Measurements from ENCODE around the gene NAGLU. TPM values are rescaled to one million over a fixed set of nuclear protein-coding genes. Genes with fewer than 3 reads are reported as not detected.
"Not testable (repeated sequence)": the region's sequence is repeated elsewhere in the genome, so short reads cannot be mapped to it uniquely, and the experiment has no call there.

The NAGLU gene
- polyA plus RNA-seq, 4 donors: 25.3 to 47.0 (median 32.7) TPM

DNA sequence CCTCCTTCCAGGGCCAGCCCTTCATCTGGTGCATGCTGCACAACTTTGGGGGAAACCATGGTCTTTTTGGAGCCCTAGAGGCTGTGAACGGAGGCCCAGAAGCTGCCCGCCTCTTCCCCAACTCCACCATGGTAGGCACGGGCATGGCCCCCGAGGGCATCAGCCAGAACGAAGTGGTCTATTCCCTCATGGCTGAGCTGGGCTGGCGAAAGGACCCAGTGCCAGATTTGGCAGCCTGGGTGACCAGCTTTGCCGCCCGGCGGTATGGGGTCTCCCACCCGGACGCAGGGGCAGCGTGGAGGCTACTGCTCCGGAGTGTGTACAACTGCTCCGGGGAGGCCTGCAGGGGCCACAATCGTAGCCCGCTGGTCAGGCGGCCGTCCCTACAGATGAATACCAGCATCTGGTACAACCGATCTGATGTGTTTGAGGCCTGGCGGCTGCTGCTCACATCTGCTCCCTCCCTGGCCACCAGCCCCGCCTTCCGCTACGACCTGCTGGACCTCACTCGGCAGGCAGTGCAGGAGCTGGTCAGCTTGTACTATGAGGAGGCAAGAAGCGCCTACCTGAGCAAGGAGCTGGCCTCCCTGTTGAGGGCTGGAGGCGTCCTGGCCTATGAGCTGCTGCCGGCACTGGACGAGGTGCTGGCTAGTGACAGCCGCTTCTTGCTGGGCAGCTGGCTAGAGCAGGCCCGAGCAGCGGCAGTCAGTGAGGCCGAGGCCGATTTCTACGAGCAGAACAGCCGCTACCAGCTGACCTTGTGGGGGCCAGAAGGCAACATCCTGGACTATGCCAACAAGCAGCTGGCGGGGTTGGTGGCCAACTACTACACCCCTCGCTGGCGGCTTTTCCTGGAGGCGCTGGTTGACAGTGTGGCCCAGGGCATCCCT, 7.4 kb downstream of the NAGLU start:
- FAIRE-seq (no peak), DNase-seq (no peak)
- no peaks in the 10 kb centered on the region for H3K9me3 ChIP-seq (ENCODE audit: control insufficient read depth in 2 of 2, insufficient read depth in 1 of 2, low read depth in 1 of 2, low read length in 1 of 2)
- no peaks in the 10 kb centered on the region for H3K27me3 ChIP-seq (ENCODE audit: control insufficient read depth in 3 of 3, insufficient read depth in 3 of 3, low read length in 3 of 3)
- H3K4me1 ChIP-seq (ENCODE audit: control insufficient read depth in 3 of 3, insufficient read depth in 2 of 3, low read depth in 1 of 3, low read length in 2 of 3): peaks cover 2 to 14% (median 6%) of the 10 kb centered on the region in 3 donors
- H3K4me3 ChIP-seq (ENCODE audit: low read depth in 1 of 3, low read length in 3 of 3): no peak overlapping the region
- no peak overlapping the region for H3K27ac ChIP-seq (ENCODE audit: low read depth in 1 of 3, low read length in 2 of 3)
- 94 to 96% (median 96%) methylated on average over 39 of the region's 39 CpGs for WGBS, 3 donors
- peaks cover 4 to 61% (median 5%) of the 10 kb centered on the region in 3 donors for H3K36me3 ChIP-seq (ENCODE audit: control insufficient read depth in 3 of 3, insufficient read depth in 2 of 3, low read depth in 1 of 3, low read length in 3 of 3)

DNA sequence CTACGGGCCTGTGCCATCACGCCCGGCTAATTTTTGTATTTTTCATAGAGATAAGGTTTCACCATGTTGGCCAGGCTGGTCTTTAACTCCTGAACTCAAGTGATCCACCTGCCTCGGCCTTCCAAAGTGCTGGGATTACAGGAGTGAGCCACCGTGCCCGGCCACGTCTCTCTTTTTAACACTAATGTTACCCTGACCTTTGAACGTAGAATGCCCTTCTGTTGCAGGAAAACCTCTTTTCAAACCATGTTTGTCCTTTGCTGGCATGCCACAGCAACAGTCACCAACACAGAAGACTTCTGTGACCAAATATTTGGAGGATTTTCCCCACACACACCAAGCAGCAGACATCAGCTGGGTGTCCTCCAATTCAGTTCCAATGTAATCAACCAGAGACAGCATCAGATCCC, 8.8 kb downstream of the NAGLU start:
- DNase-seq (no peak), FAIRE-seq (no peak)
- Histone ChIP-seq H3K36me3 (ENCODE audit: control insufficient read depth in 3 of 3, insufficient read depth in 2 of 3, low read depth in 1 of 3, low read length in 3 of 3) (peaks cover 4 to 47% (median 5%) of the 10 kb centered on the region in 3 donors), H3K27ac (ENCODE audit: low read depth in 1 of 3, low read length in 2 of 3) (no peak overlapping the region), H3K4me3 (ENCODE audit: low read depth in 1 of 3, low read length in 3 of 3) (no peak overlapping the region), H3K27me3 (ENCODE audit: control insufficient read depth in 3 of 3, insufficient read depth in 3 of 3, low read length in 3 of 3) (no peaks in the 10 kb centered on the region), H3K4me1 (ENCODE audit: control insufficient read depth in 3 of 3, insufficient read depth in 2 of 3, low read depth in 1 of 3, low read length in 2 of 3) (peaks cover 6 to 23% (median 6%) of the 10 kb centered on the region in 3 donors), H3K9me3 (ENCODE audit: control insufficient read depth in 2 of 2, insufficient read depth in 1 of 2, low read depth in 1 of 2, low read length in 1 of 2) (no peaks in the 10 kb centered on the region)
- WGBS, 3 donors: 69 to 74% (median 73%) methylated on average over 8 of the region's 8 CpGs

DNA sequence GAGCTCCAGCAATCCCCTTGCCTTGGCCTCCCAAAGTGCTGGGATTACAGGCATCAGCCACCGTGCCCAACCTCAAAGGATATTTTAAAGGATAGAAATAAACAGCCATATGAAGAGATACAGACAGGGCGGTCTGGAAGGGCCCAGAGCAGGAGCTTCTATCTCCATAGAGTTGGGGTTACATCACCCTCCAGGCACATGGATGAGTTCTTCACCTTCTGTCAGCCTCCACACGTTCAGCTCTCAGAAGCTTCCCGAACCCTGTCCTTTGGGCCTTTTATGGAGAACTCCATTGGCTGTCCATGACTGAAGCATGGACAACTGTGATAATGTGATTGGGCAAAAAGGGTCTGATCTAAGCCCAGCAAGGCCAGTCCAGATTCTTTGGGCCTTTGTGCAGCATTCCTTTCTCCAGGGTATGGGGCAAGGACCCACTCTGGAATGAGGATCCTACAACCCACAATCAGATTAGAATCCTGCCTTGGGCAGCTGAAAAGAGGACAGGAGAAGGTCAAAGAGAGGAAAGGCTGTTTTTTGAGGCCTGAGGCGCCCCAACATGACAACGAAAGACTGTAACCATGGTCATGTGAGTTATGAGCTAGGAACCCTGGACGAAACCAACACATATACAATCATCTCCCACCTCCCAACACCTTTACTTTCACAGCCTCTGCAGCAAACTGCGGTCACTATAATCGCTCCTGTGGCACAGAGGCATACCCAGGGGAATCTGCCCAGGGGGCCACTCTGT, 9.9 kb downstream of the NAGLU start:
- not testable (repeated sequence) for H3K4me3 ChIP-seq (ENCODE audit: low read depth in 1 of 3, low read length in 3 of 3); FAIRE-seq
- 87 to 92% (median 88%) methylated on average over 7 to 9 of the region's 9 CpGs for WGBS, 3 donors

DNA sequence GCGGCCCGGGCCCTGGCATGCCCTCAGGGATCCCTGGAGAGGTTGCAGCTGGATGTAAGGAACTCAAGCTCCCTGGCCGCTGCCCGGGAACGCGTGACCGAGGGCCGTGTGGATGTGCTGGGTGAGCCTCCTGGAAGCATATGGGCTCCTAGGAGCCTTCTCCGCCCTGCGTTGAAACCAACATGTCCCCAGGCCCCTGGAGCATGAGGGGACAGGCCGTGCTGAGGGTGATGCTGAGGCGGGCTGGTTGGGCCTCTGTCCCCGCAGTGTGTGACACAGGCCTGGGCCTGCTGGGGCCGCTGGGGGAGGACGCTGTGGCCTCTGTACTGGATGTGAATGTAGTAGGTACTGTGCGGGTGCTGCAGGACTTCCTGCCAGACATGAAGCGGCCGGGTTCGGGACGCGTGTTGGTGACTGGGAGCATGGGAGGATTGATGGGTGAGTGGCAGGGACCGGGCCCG, 11.0 kb downstream of the NAGLU start:
- DNase-seq (no peak), FAIRE-seq (no peak)
- Histone ChIP-seq H3K27me3 (ENCODE audit: control insufficient read depth in 3 of 3, insufficient read depth in 3 of 3, low read length in 3 of 3) (no peaks in the 10 kb centered on the region), H3K9me3 (ENCODE audit: control insufficient read depth in 2 of 2, insufficient read depth in 1 of 2, low read depth in 1 of 2, low read length in 1 of 2) (no peaks in the 10 kb centered on the region), H3K27ac (ENCODE audit: low read depth in 1 of 3, low read length in 2 of 3) (no peak overlapping the region), H3K36me3 (ENCODE audit: control insufficient read depth in 3 of 3, insufficient read depth in 2 of 3, low read depth in 1 of 3, low read length in 3 of 3) (peaks cover 4 to 35% (median 5%) of the 10 kb centered on the region in 3 donors), H3K4me3 (ENCODE audit: low read depth in 1 of 3, low read length in 3 of 3) (no peak overlapping the region), H3K4me1 (ENCODE audit: control insufficient read depth in 3 of 3, insufficient read depth in 2 of 3, low read depth in 1 of 3, low read length in 2 of 3) (peaks cover 0 to 14% (median 6%) of the 10 kb centered on the region in 3 donors)
- WGBS, 3 donors: 85 to 86% (median 85%) methylated on average over 23 of the region's 23 CpGs

More for the DNA sequence above, 9.9 kb downstream of the NAGLU start:
- Histone ChIP-seq H3K36me3 (ENCODE audit: control insufficient read depth in 3 of 3, insufficient read depth in 2 of 3, low read depth in 1 of 3, low read length in 3 of 3) (peaks cover 4 to 42% (median 5%) of the 10 kb centered on the region in 3 donors), H3K4me1 (ENCODE audit: control insufficient read depth in 3 of 3, insufficient read depth in 2 of 3, low read depth in 1 of 3, low read length in 2 of 3) (peaks cover 3 to 19% (median 6%) of the 10 kb centered on the region in 3 donors)
- H3K9me3 ChIP-seq (ENCODE audit: control insufficient read depth in 2 of 2, insufficient read depth in 1 of 2, low read depth in 1 of 2, low read length in 1 of 2); H3K27me3 ChIP-seq (ENCODE audit: control insufficient read depth in 3 of 3, insufficient read depth in 3 of 3, low read length in 3 of 3); DNase-seq; H3K27ac ChIP-seq (ENCODE audit: low read depth in 1 of 3, low read length in 2 of 3): not testable (repeated sequence)

DNA sequence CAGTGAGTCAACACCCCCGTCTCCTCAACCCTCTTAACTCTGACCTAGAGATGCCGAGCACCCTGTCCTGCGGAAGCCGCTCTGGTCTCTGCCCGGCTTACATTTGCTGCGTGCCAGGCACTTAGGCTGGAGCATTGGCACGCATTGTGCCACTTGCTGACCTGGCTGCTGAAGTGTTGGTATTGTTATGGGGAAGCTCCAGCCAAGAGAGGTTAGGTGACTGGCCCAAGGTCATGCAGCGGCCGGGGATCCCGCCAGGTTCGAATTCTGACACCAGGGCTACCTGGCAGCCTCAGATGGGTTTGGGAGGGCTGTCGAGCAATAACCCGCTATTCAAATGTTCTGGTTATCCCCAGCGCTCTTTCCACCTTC, 11.6 kb downstream of the NAGLU start:
- DNase-seq (no peak), FAIRE-seq (no peak)
- no peaks in the 10 kb centered on the region for H3K27me3 ChIP-seq (ENCODE audit: control insufficient read depth in 3 of 3, insufficient read depth in 3 of 3, low read length in 3 of 3)
- H3K36me3 ChIP-seq (ENCODE audit: control insufficient read depth in 3 of 3, insufficient read depth in 2 of 3, low read depth in 1 of 3, low read length in 3 of 3): peaks cover 4 to 30% (median 5%) of the 10 kb centered on the region in 3 donors
- no peaks in the 10 kb centered on the region for H3K9me3 ChIP-seq (ENCODE audit: control insufficient read depth in 2 of 2, insufficient read depth in 1 of 2, low read depth in 1 of 2, low read length in 1 of 2)
- H3K4me3 ChIP-seq (ENCODE audit: low read depth in 1 of 3, low read length in 3 of 3): peak overlapping the region; percentile 2 to 46 (median 28)
- 64 to 85% (median 67%) methylated on average over 14 of the region's 14 CpGs for WGBS, 3 donors
- H3K4me1 ChIP-seq (ENCODE audit: control insufficient read depth in 3 of 3, insufficient read depth in 2 of 3, low read depth in 1 of 3, low read length in 2 of 3): peaks cover 0 to 14% (median 6%) of the 10 kb centered on the region in 3 donors
- H3K27ac ChIP-seq (ENCODE audit: low read depth in 1 of 3, low read length in 2 of 3): no peak overlapping the region

DNA sequence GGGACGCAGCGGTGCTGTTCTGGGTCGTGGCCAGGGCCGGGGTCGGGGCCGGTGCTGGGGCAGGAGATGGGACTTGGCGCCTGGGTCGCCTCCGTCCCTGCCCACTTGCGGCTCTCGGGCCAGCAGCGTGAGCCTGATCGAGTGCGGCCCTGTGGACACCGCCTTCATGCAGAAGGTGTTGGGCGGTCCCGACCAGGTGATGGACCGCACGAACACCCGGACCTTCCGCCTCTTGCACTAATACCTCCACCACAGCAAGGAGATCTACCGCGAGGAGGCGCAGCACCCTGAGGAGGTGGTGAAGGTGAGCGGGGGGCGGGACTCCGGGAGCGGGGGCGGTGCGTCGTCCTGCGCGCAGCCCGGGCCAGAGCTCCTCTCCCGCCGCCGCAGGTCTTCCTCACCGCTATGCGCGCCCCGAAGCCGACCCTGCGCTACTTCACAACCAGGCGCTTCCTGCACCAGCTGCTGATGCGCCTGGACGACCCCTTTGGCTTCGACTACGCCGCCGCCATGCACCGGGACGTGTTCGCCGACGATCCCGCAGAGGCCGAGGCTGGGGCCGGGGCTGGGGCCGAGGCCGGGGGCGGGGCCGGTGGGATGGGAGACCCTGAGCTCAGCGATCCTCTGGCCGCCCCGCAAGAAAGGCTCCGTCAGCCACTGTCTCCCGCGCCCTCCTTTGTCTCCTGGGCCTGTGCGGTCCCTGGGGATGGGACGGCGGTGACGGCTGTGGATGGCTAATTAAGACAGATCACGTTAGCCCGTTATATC, 12.2 kb downstream of the NAGLU start:
- H3K36me3 ChIP-seq (ENCODE audit: control insufficient read depth in 3 of 3, insufficient read depth in 2 of 3, low read depth in 1 of 3, low read length in 3 of 3): peaks cover 4 to 30% (median 5%) of the 10 kb centered on the region in 3 donors
- H3K27me3 ChIP-seq (ENCODE audit: control insufficient read depth in 3 of 3, insufficient read depth in 3 of 3, low read length in 3 of 3): no peaks in the 10 kb centered on the region
- H3K27ac ChIP-seq (ENCODE audit: low read depth in 1 of 3, low read length in 2 of 3): no peak overlapping the region
- FAIRE-seq (no peak), DNase-seq (peak; percentile 86 to 93)
- H3K4me3 ChIP-seq (ENCODE audit: low read depth in 1 of 3, low read length in 3 of 3): peak overlapping the region; percentile 2 to 46 (median 28)
- 4 to 18% (median 8%) methylated on average over 56 to 74 of the region's 74 CpGs for WGBS, 3 donors
- H3K9me3 ChIP-seq (ENCODE audit: control insufficient read depth in 2 of 2, insufficient read depth in 1 of 2, low read depth in 1 of 2, low read length in 1 of 2): no peaks in the 10 kb centered on the region
- H3K4me1 ChIP-seq (ENCODE audit: control insufficient read depth in 3 of 3, insufficient read depth in 2 of 3, low read depth in 1 of 3, low read length in 2 of 3): peaks cover 0 to 16% (median 6%) of the 10 kb centered on the region in 3 donors

DNA sequence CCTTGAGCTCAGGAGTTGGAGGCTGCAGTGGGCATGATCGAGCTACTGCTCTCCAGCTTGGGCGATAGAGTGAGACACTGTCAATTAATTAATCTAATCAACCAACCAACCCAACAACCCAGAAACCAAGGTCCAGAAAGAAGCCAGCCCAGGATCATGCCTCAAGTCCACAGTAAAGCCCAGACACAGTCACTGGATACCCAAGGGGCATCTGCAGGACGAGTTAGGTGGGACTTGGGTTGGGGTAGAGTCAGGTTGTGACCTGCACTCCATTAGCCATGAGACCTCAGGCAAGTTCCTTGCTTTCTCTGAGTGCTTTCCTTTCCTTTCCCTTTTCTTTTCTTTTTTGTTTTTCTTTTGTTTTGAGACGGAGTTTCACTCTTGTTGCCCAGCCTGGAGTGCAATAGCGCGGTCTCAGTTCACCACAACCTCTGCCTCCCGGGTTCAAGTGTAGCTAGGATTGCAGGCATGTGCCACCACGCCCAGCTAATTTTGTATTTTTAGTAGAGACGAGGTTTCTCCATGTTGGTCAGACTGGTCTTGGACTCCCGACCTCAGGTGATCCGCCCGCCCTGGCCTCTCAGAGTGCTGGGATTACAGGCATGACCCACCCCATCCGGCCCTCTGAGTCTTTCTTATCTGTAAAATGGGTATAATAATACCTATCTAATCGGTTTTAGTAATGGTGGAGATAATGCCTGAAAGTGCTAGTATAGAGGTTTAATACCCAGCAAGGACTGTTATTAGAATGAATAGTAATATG, 13.1 kb downstream of the NAGLU start:
- 22 to 65% (median 35%) methylated on average over 14 of the region's 14 CpGs for WGBS, 3 donors
- no peaks in the 10 kb centered on the region for H3K9me3 ChIP-seq (ENCODE audit: control insufficient read depth in 2 of 2, insufficient read depth in 1 of 2, low read depth in 1 of 2, low read length in 1 of 2)
- FAIRE-seq: no peak
- H3K27me3 ChIP-seq (ENCODE audit: control insufficient read depth in 3 of 3, insufficient read depth in 3 of 3, low read length in 3 of 3): no peaks in the 10 kb centered on the region
- peaks cover 2 to 23% (median 3%) of the 10 kb centered on the region in 3 donors for H3K36me3 ChIP-seq (ENCODE audit: control insufficient read depth in 3 of 3, insufficient read depth in 2 of 3, low read depth in 1 of 3, low read length in 3 of 3)
- H3K4me3 ChIP-seq (ENCODE audit: low read depth in 1 of 3, low read length in 3 of 3): peak overlapping the region in 1 of 3 donors; percentile 28
- H3K4me1 ChIP-seq (ENCODE audit: control insufficient read depth in 3 of 3, insufficient read depth in 2 of 3, low read depth in 1 of 3, low read length in 2 of 3): peaks cover 0 to 22% (median 10%) of the 10 kb centered on the region in 3 donors
- H3K27ac ChIP-seq (ENCODE audit: low read depth in 1 of 3, low read length in 2 of 3): no peak overlapping the region
- DNase-seq: peak in 1 of 2 donors; percentile 67
